Neural progenitor cell (in vitro differentiated cells): ENCODE results near the gene IFNA14. TPM values are rescaled to one million over a fixed set of nuclear protein-coding genes. Genes with fewer than 3 reads are reported as not detected.

Experiments used
- DNase-seq: peaks from one replicate; pipeline ENCODE4 v3.0.0-alpha.2; 2016; ENCODE audit warnings: low spot score
- H2AFZ ChIP-seq: fragments of 200-600 bp; sonication (generic); replicated peaks from 2 replicates; pipeline ENCODE4 v1.6.1; 2016; ENCODE audit warnings: antibody characterized with exemption
- H3F3A ChIP-seq: fragments of 200-600 bp; sonication (generic); 2 replicates; pipeline ENCODE4 v1.6.1; 2016; ENCODE audit warnings: antibody characterized with exemption, low read depth
- H3K27ac ChIP-seq: fragments of 200-600 bp; sonication (generic); 2 replicates; pipeline ENCODE4 v1.5.1; 2016; ENCODE audit warnings: mild to moderate bottlenecking
- H3K27me3 ChIP-seq: fragments of 200-600 bp; sonication (generic); 2 replicates; pipeline ENCODE4 v1.6.1; 2016; ENCODE audit warnings: mild to moderate bottlenecking, moderate library complexity
- H3K36me3 ChIP-seq: fragments of 200-600 bp; sonication (generic); 2 replicates; pipeline ENCODE4 v1.5.1; 2016
- H3K4me1 ChIP-seq: fragments of 200-600 bp; sonication (generic); 2 replicates; pipeline ENCODE4 v1.6.1; 2016; ENCODE audit warnings: mixed run types
- H3K4me2 ChIP-seq: fragments of 200-600 bp; sonication (generic); 2 replicates; pipeline ENCODE4 v1.6.1; 2016
- H3K4me3 ChIP-seq: fragments of 200-600 bp; sonication (generic); 2 replicates; pipeline ENCODE4 v1.5.1; 2016
- H3K79me2 ChIP-seq: fragments of 200-600 bp; sonication (generic); 2 replicates; pipeline ENCODE4 v1.6.1; 2016; ENCODE audit warnings: low read depth
- H3K9ac ChIP-seq: fragments of 200-600 bp; sonication (generic); 2 replicates; pipeline ENCODE4 v1.6.1; 2016
- H3K9me3 ChIP-seq: fragments of 200-600 bp; sonication (generic); 2 replicates; pipeline ENCODE4 v1.5.1; 2016; ENCODE audit warnings: low read depth
- H4K20me1 ChIP-seq: fragments of 200-600 bp; sonication (generic); 2 replicates; pipeline ENCODE4 v1.6.1; 2016; ENCODE audit warnings: low read depth
- H3K27ac Mint-ChIP-seq: 3 replicates; pipeline ENCODE4 v1.8.0; 2021; ENCODE audit warnings: mixed read lengths
- H3K27me3 Mint-ChIP-seq: 2 replicates; pipeline ENCODE4 v1.8.0; 2022; ENCODE audit warnings: low read depth, mild to moderate bottlenecking, inconsistent platforms, moderate library complexity, mixed read lengths; ENCODE audit not compliant: insufficient read depth
- H3K36me3 Mint-ChIP-seq: 3 replicates; pipeline ENCODE4 v1.8.0; 2021; ENCODE audit warnings: mixed read lengths
- H3K4me1 Mint-ChIP-seq: 3 replicates; pipeline ENCODE4 v1.8.0; 2021; ENCODE audit warnings: mixed read lengths
- H3K4me3 Mint-ChIP-seq: 3 replicates; pipeline ENCODE4 v1.8.0; 2021; ENCODE audit warnings: mild to moderate bottlenecking, moderate library complexity, mixed read lengths
- H3K9me3 Mint-ChIP-seq: 3 replicates; pipeline ENCODE4 v1.8.0; 2020; ENCODE audit warnings: mixed read lengths
- CTCF ChIP-seq: fragments of 200-600 bp; sonication (generic); IDR thresholded peaks from 2 replicates; pipeline ENCODE4 v1.5.1; 2017; ENCODE audit warnings: antibody characterized with exemption, mild to moderate bottlenecking
- EZH2 ChIP-seq: fragments of 200-600 bp; sonication (generic); IDR thresholded peaks from 2 replicates; pipeline ENCODE4 v1.6.1; 2017; ENCODE audit warnings: antibody characterized with exemption, mild to moderate bottlenecking, moderate library complexity
- EZH2phosphoT487 ChIP-seq: fragments of 200-600 bp; sonication (generic); IDR thresholded peaks from 2 replicates; pipeline ENCODE4 v1.6.1; 2017; ENCODE audit warnings: antibody characterized with exemption
- total RNA-seq: library from RNA; depleted of rRNA; stranded (reverse); fragments of >200 nt; gene quantifications from 2 replicates; pipeline ENCODE4 v1.2.3, GENCODE V29; 2015; ENCODE audit warnings: low replicate concordance

Gene IFNA14
- total RNA-seq, 1 donor from 2014 or later = not detected

DNA sequence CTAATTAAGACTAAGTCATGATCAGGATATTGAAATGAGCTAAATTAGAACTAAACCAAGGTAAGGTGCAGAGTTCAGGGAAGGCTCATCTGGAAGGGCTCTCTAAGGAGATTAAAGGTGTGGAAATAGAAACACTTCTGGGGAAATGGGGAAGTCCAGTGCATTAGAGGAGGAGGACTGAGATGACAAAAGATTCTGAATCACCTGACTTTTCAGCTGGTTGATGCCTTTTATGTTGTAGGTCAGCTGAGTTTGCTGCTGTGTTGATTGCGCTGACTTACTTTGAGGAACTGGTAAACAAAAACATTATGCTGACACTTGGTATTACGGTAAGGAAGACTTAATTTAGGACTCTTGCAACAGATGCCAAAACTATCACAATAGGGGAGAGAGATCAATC lies 41.5 kb upstream of the IFNA14 start:
- no peak overlapping the region for H3K9ac ChIP-seq
- DNase-seq = no peak
- H2AFZ ChIP-seq = no peak overlapping the region
- H3K27me3 ChIP-seq = peaks cover 46% of the 10 kb centered on the region
- no peaks in the 10 kb centered on the region for H4K20me1 ChIP-seq
- Mint-ChIP-seq H3K27ac (no peak overlapping the region), H3K36me3 (no peaks in the 10 kb centered on the region), H3K4me3 (no peak overlapping the region), H3K27me3 (no peaks in the 10 kb centered on the region), H3K4me1 (no peaks in the 10 kb centered on the region), H3K9me3 (no peaks in the 10 kb centered on the region)
- no peaks in the 10 kb centered on the region for H3K79me2 ChIP-seq
- no peak overlapping the region for H3K4me3 ChIP-seq
- H3K36me3 ChIP-seq = no peaks in the 10 kb centered on the region
- H3F3A ChIP-seq = no peaks in the 10 kb centered on the region
- H3K4me2 ChIP-seq = no peak overlapping the region
- H3K9me3 ChIP-seq = no peaks in the 10 kb centered on the region
- TF ChIP-seq EZH2 = no peak
- no peak for TF ChIP-seq CTCF
- no peak for TF ChIP-seq EZH2phosphoT487
- no peak overlapping the region for H3K27ac ChIP-seq
- no peaks in the 10 kb centered on the region for H3K4me1 ChIP-seq

DNA sequence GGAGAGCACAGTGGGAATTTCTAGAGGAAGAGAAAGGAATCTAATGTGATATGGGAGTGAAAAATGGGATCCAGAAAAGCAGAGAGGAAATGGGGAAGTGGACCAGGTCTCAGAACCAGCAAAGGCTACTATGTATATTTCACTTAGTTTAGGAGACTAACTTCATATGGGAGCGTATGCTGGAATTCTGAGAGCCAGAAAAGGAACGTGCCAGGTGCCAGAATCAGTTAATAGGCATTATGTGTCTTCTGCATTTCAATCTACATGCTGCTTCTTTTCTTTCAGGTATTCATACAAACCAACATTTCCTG lies 28.5 kb upstream of the IFNA14 start:
- H3K4me1 Mint-ChIP-seq = no peaks in the 10 kb centered on the region
- DNase-seq = no peak
- Histone ChIP-seq H3F3A (no peaks in the 10 kb centered on the region), H3K4me2 (no peak overlapping the region), H3K4me1 (peaks cover 5% of the 10 kb centered on the region), H3K27ac (no peak overlapping the region), H4K20me1 (no peaks in the 10 kb centered on the region), H3K9ac (no peak overlapping the region), H2AFZ (no peak overlapping the region), H3K4me3 (no peak overlapping the region), H3K36me3 (no peaks in the 10 kb centered on the region), H3K79me2 (no peaks in the 10 kb centered on the region), H3K27me3 (peaks cover 70% of the 10 kb centered on the region), H3K9me3 (no peaks in the 10 kb centered on the region)
- H3K4me3 Mint-ChIP-seq = no peak overlapping the region
- peaks cover 2% of the 10 kb centered on the region for H3K27me3 Mint-ChIP-seq
- no peak overlapping the region for H3K27ac Mint-ChIP-seq
- H3K9me3 Mint-ChIP-seq = peaks cover 2% of the 10 kb centered on the region
- no peaks in the 10 kb centered on the region for H3K36me3 Mint-ChIP-seq
- TF ChIP-seq EZH2 (no peak), EZH2phosphoT487 (no peak), CTCF (no peak)

GRCh38 chr9:21267485-21268346 lies 27.9 kb upstream of the IFNA14 start:
- peaks cover 2% of the 10 kb centered on the region for H3K9me3 Mint-ChIP-seq

More at GRCh38 chr9:21267485-21268346, 27.9 kb upstream of the IFNA14 start:
- Histone ChIP-seq H3K4me3 (no peak overlapping the region), H2AFZ (peak overlapping the region; percentile 50), H3K36me3 (no peaks in the 10 kb centered on the region), H3K4me1 (peaks cover 5% of the 10 kb centered on the region), H3K9me3 (no peaks in the 10 kb centered on the region), H3K9ac (no peak overlapping the region), H3F3A (no peaks in the 10 kb centered on the region), H3K4me2 (no peak overlapping the region), H3K27me3 (peaks cover 76% of the 10 kb centered on the region), H3K27ac (no peak overlapping the region), H3K79me2 (no peaks in the 10 kb centered on the region), H4K20me1 (no peaks in the 10 kb centered on the region)
- Mint-ChIP-seq H3K36me3 (no peaks in the 10 kb centered on the region), H3K4me1 (no peaks in the 10 kb centered on the region), H3K27me3 (peaks cover 2% of the 10 kb centered on the region), H3K27ac (no peak overlapping the region), H3K4me3 (no peak overlapping the region)
- TF ChIP-seq EZH2phosphoT487 (no peak), CTCF (no peak), EZH2 (no peak)
- no peak for DNase-seq
